Fibroblast of lung (primary cell): ENCODE results near the gene AGBL3.

Experiments used
- EZH2 ChIP-seq: IDR thresholded peaks from 2 replicates; pipeline ENCODE4 v1.5.1; 2012; ENCODE audit warnings: low read length, control low read depth, mild to moderate bottlenecking; ENCODE audit errors: missing control alignments
- TF ChIP-seq, protein P1 (sequence below), 2 donors: IDR thresholded peaks in 1 of 2; conservative IDR thresholded peaks in 1 of 2; 1 replicate in 1 of 2; 2 replicates in 1 of 2; pipeline ENCODE4 v1.5.1; 2011 to 2012; ENCODE audit warnings: low read length in 2 of 2, control low read depth in 1 of 2, inconsistent platforms in 1 of 2, low read depth in 1 of 2, mild to moderate bottlenecking in 1 of 2

DNA sequence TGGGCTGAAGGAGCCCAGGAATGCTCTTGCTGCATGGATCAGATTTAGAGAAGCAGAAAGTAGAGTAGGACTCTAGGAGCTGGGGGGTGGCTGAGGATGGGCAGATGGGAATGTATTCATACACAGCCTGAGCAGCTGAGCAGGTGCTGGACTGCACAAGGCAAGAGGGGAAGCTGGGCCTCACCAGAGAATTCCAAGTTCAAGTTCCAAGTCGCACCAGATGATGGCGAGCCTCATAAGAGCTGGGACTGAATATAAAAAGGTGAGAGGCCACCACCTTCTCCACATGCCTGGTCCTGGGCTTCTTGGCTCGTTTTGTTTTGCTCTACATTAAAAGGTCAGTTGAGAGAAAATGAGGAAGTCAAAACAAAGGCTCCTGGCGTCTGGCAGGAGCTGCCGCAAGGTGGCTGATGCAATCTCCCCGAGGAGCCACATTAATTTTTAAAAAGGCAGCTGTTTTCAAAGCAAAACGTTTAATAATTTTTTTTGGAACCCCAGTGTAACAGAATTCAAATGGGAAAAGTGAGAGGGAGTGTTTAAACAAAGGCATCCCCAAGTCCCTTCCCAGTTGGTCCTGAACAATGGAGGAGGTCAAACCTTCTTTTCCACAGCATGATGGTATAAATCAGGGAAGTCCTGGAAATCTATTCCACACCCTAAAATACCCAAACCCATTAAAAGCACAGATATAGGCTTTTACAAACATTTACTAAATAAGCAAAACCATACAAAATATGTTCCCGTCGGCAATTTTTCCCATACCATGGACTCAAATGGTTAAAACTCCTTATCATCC, 174.7 kb downstream of the AGBL3 start:
- TF ChIP-seq, protein P1, sequence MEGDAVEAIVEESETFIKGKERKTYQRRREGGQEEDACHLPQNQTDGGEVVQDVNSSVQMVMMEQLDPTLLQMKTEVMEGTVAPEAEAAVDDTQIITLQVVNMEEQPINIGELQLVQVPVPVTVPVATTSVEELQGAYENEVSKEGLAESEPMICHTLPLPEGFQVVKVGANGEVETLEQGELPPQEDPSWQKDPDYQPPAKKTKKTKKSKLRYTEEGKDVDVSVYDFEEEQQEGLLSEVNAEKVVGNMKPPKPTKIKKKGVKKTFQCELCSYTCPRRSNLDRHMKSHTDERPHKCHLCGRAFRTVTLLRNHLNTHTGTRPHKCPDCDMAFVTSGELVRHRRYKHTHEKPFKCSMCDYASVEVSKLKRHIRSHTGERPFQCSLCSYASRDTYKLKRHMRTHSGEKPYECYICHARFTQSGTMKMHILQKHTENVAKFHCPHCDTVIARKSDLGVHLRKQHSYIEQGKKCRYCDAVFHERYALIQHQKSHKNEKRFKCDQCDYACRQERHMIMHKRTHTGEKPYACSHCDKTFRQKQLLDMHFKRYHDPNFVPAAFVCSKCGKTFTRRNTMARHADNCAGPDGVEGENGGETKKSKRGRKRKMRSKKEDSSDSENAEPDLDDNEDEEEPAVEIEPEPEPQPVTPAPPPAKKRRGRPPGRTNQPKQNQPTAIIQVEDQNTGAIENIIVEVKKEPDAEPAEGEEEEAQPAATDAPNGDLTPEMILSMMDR (conservative IDR thresholded peaks at IDR 0.05 in 1 of 2, IDR thresholded peaks at IDR 0.05 in 1 of 2; ENCODE audit: low read depth in 1 of 2, low read length in 2 of 2), result no peak
- TF ChIP-seq EZH2, result no peak
